ENCODE results near the gene ASIC4. TPM values are rescaled to one million over a fixed set of nuclear protein-coding genes. Genes with fewer than 3 reads are reported as not detected.

ASIC4 gene
- total and polyA plus RNA-seq, 2 experiments from 2014 or later: not detected

GRCh38 chr2:219496825-219497494 lies 17.3 kb upstream of the ASIC4 start:
- Histone ChIP-seq H3K9me3 (ENCODE audit: low read depth) (no peaks in the 10 kb centered on the region), H3K27ac (no peak overlapping the region), H2AFZ (no peak overlapping the region), H3K36me3 (replicated peaks; ENCODE audit: insufficient read depth, low read depth) (no peaks in the 10 kb centered on the region), H3K79me2 (peaks cover 12% of the 10 kb centered on the region), H3K27me3 (peaks cover 54% of the 10 kb centered on the region), H3K4me2 (peak overlapping the region; percentile 84), H3K9me2 (replicated peaks; ENCODE audit: insufficient read depth) (no peaks in the 10 kb centered on the region), H3K4me3 (no peak overlapping the region), H4K20me1 (ENCODE audit: insufficient read depth, poor library complexity, severe bottlenecking) (no peaks in the 10 kb centered on the region), H3K4me1 (ENCODE audit: insufficient read depth) (peaks cover 23% of the 10 kb centered on the region)
- TF ChIP-seq EZH2 (IDR thresholded peaks at IDR 0.05; ENCODE audit: borderline replicate concordance): no peak
- no peak for TF ChIP-seq EZH2phosphoT487 (IDR thresholded peaks at IDR 0.05; ENCODE audit: low read depth, severe bottlenecking, unreplicated experiment)
- TF ChIP-seq CTCF (IDR thresholded peaks at IDR 0.05; ENCODE audit: poor library complexity): no peak
- DNase-seq (ENCODE audit: low spot score): no peak
- 26% methylated on average over 61 of the region's 61 CpGs for WGBS (ENCODE audit: low lambda C conversion rate, missing lambda C conversion rate)

GRCh38 chr2:219497495-219498279 lies 16.6 kb upstream of the ASIC4 start:
- TF ChIP-seq CTCF (IDR thresholded peaks at IDR 0.05; ENCODE audit: poor library complexity): no peak
- no peak for TF ChIP-seq EZH2phosphoT487 (IDR thresholded peaks at IDR 0.05; ENCODE audit: low read depth, severe bottlenecking, unreplicated experiment)
- no peak for TF ChIP-seq EZH2 (IDR thresholded peaks at IDR 0.05; ENCODE audit: borderline replicate concordance)
- 6% methylated on average over 46 of the region's 59 CpGs for WGBS (ENCODE audit: low lambda C conversion rate, missing lambda C conversion rate)
- Histone ChIP-seq H3K4me1 (ENCODE audit: insufficient read depth) (peaks cover 23% of the 10 kb centered on the region), H3K27ac (peak overlapping the region; percentile 81), H3K36me3 (replicated peaks; ENCODE audit: insufficient read depth, low read depth) (no peaks in the 10 kb centered on the region), H2AFZ (peak overlapping the region; percentile 67), H4K20me1 (ENCODE audit: insufficient read depth, poor library complexity, severe bottlenecking) (no peaks in the 10 kb centered on the region), H3K4me3 (peak overlapping the region; percentile 24), H3K9me2 (replicated peaks; ENCODE audit: insufficient read depth) (no peaks in the 10 kb centered on the region), H3K27me3 (peaks cover 48% of the 10 kb centered on the region), H3K9me3 (ENCODE audit: low read depth) (no peaks in the 10 kb centered on the region), H3K4me2 (peak overlapping the region; percentile 84), H3K79me2 (peaks cover 12% of the 10 kb centered on the region)
- DNase-seq (ENCODE audit: low spot score): peak; percentile 89

GRCh38 chr2:219498280-219499057 lies 15.8 kb upstream of the ASIC4 start, which contains the start of gene GMPPA:
Gene GMPPA, plus strand, starts transcription at chr2:219498891. Its CDS starts 1,085 bp downstream, at chr2:219499976.
- DNase-seq (ENCODE audit: low spot score): peak; percentile 97
- peaks cover 40% of the 10 kb centered on the region for H3K27me3 ChIP-seq
- no peaks in the 10 kb centered on the region for H3K9me3 ChIP-seq (ENCODE audit: low read depth)
- WGBS (ENCODE audit: low lambda C conversion rate, missing lambda C conversion rate): under 1% methylated on average over 45 of the region's 49 CpGs
- TF ChIP-seq EZH2phosphoT487 (IDR thresholded peaks at IDR 0.05; ENCODE audit: low read depth, severe bottlenecking, unreplicated experiment) (no peak), CTCF (IDR thresholded peaks at IDR 0.05; ENCODE audit: poor library complexity) (no peak), EZH2 (IDR thresholded peaks at IDR 0.05; ENCODE audit: borderline replicate concordance) (no peak)
- H3K4me2 ChIP-seq: peak within 1 kb of the TSS; percentile 84
- no peaks in the 10 kb centered on the region for H4K20me1 ChIP-seq (ENCODE audit: insufficient read depth, poor library complexity, severe bottlenecking)
- no peaks in the 10 kb centered on the region for H3K9me2 ChIP-seq (replicated peaks; ENCODE audit: insufficient read depth)
- peak within 1 kb of the TSS; percentile 81 for H3K27ac ChIP-seq
- no peaks in the 10 kb centered on the region for H3K36me3 ChIP-seq (replicated peaks; ENCODE audit: insufficient read depth, low read depth)
- peak within 1 kb of the TSS; percentile 31 for H3K4me3 ChIP-seq
- peaks cover 23% of the 10 kb centered on the region for H3K4me1 ChIP-seq (ENCODE audit: insufficient read depth)
- H2AFZ ChIP-seq: peak within 1 kb of the TSS; percentile 67
- H3K79me2 ChIP-seq: peaks cover 12% of the 10 kb centered on the region

All from hepatocyte (in vitro differentiated cells).